Epithelial cell of proximal tubule (primary cell): ENCODE results near the gene PRLH. TPM values are rescaled to one million over a fixed set of nuclear protein-coding genes. Genes with fewer than 3 reads are reported as not detected.

ENCODE experiments used
- DNase-seq: peaks from one replicate; pipeline ENCODE4 v3.0.0-alpha.2; 2011; ENCODE audit warnings: low read depth
- H3K4me3 ChIP-seq: 2 replicates; pipeline ENCODE4 v1.5.1; 2011; ENCODE audit warnings: low read depth, mild to moderate bottlenecking, low read length
- total RNA-seq: library from RNA; depleted of rRNA; stranded (reverse); fragments of >200 nt; gene quantifications from 2 replicates; pipeline ENCODE4 v1.2.3, GENCODE V29; 2015
- TF ChIP-seq, protein P1 (sequence below): conservative IDR thresholded peaks from 2 replicates; pipeline ENCODE4 v1.5.1; 2012; ENCODE audit warnings: low read depth, mild to moderate bottlenecking, low read length

PRLH gene
- total RNA-seq, 1 donor from 2014 or later: not detected

DNA sequence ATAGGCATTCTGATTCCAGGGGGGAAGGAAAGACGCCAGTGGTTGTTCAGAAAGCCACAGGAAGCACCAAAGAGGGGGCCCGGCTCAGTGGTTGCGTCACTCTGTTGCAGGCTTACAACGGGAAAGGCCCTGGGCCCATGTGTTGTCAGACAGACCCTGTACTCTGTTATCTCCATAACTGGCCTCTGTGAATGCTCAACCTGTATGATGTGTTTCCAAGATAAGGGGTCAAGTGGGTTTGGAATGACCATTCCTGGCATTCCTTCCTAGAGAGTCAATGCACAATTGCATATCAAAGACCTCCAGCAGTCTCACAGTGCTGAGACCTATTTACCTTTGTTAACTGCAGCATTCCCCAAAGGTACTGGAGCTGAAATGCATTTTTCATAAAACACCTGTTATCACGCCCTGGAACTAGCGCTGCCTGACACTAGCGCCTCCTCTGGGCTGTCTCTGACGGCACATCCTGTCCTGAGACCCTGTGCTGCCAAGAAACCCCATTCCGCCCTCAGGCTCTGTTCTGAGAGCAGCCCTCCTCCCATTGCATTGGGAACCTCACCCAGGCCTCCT, 47.9 kb downstream of the PRLH start:
- no peak for DNase-seq
- H3K4me3 ChIP-seq: no peak overlapping the region
- TF ChIP-seq, protein P1, sequence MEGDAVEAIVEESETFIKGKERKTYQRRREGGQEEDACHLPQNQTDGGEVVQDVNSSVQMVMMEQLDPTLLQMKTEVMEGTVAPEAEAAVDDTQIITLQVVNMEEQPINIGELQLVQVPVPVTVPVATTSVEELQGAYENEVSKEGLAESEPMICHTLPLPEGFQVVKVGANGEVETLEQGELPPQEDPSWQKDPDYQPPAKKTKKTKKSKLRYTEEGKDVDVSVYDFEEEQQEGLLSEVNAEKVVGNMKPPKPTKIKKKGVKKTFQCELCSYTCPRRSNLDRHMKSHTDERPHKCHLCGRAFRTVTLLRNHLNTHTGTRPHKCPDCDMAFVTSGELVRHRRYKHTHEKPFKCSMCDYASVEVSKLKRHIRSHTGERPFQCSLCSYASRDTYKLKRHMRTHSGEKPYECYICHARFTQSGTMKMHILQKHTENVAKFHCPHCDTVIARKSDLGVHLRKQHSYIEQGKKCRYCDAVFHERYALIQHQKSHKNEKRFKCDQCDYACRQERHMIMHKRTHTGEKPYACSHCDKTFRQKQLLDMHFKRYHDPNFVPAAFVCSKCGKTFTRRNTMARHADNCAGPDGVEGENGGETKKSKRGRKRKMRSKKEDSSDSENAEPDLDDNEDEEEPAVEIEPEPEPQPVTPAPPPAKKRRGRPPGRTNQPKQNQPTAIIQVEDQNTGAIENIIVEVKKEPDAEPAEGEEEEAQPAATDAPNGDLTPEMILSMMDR: peak; percentile 33

DNA sequence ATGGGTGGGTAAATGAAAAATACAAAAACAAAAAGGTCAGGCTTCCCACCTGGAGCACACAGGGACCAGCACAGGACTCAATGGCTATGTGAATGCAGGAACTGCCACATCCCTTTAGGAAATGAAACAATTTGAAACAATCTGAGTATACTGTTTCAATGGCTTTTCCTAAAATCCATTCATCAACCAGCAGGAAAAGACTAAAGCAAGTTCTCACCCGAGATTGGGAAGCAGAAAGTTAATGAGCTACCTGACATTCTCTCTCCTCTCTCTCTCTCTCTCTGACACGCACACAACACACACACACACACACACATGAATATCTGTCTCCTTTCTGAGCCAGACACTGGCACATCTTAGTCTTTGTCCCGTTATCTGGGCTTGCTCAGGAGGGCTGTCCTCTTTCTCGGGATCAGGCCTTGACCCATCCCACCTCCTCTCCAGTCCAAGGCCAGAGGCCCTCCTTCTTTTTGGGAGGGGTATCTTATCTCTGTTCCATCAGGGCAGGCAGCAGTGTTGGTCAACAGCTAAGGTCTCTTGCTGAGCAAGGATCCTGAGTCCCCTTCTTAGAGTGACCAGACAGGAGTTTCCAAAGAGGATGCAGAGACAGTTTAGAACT, 49.4 kb downstream of the PRLH start:
- H3K4me3 ChIP-seq: no peak overlapping the region
- TF ChIP-seq, protein P1: no peak

DNA sequence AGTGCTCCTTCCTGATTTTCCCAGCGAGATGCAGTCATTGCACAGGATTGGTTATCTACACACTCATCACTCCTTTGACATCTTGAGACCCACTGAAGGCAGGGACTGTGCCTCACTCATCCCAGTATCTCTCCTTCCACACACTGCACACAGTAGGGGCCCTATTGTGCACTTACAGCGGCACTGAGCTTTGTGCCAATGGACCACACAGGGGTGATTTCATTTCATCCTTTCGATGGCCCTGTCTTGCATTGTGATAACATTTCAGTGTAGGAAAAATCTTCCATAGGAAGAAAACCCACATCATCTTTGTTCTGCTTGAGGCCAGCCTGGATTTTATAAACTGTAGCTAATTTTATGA, 50.0 kb downstream of the PRLH start:
- H3K4me3 ChIP-seq: no peak overlapping the region
- TF ChIP-seq, protein P1: no peak
- DNase-seq: no peak

More for the DNA sequence above, 49.4 kb downstream of the PRLH start:
- DNase-seq: no peak

Other genes starting within 250 kb of the PRLH start
- gene COL6A3, start 152.4 kb upstream of the PRLH start, total RNA-seq: 1.7 and 13.0 TPM in 2 replicates
- gene MLPH, start 79.3 kb upstream of the PRLH start, total RNA-seq: 35.4 and 36.0 TPM in 2 replicates
- gene RAB17, start 24.2 kb downstream of the PRLH start, total RNA-seq: 0.94 and 6.1 TPM in 2 replicates
- 69.0 and 81.9 TPM in 2 replicates for gene LRRFIP1, start 61.0 kb downstream of the PRLH start, total RNA-seq
- gene RBM44, start 232.2 kb downstream of the PRLH start, total RNA-seq: 0.14 and 0.75 TPM in 2 replicates